GM10266 (cell line): ENCODE results near the gene MORC2.

Experiments
- DNase-seq: peaks from one replicate; pipeline ENCODE4 v3.0.0; 2012; ENCODE audit errors: extremely low spot score
- CTCF ChIP-seq: IDR thresholded peaks from 2 replicates; pipeline ENCODE4 v1.5.1; 2012; ENCODE audit warnings: mild to moderate bottlenecking, low read depth; ENCODE audit not compliant: control insufficient read depth, insufficient read depth; ENCODE audit errors: missing control alignments

Gene MORC2

GRCh38 chr22:30943368-30943767 lies 25.2 kb downstream of the MORC2 start:
- TF ChIP-seq CTCF = no peak
- DNase-seq = no peak

- no peak for DNase-seq
- TF ChIP-seq CTCF = no peak
These were observed 27.2 kb downstream of the MORC2 start for GRCh38 chr22:30941363-30941740.

GRCh38 chr22:30940685-30941362 lies 27.8 kb downstream of the MORC2 start:
- TF ChIP-seq CTCF = no peak
- DNase-seq = no peak

GRCh38 chr22:30934053-30934452 lies 34.5 kb downstream of the MORC2 start:
- TF ChIP-seq CTCF = no peak
- no peak for DNase-seq

- no peak for TF ChIP-seq CTCF
- DNase-seq = no peak
These were observed 35.1 kb downstream of the MORC2 start for GRCh38 chr22:30933457-30933856.

GRCh38 chr22:30932661-30933060 lies 35.9 kb downstream of the MORC2 start:
- no peak for DNase-seq
- no peak for TF ChIP-seq CTCF

GRCh38 chr22:30931541-30932300 lies 36.9 kb downstream of the MORC2 start:
- no peak for TF ChIP-seq CTCF
- no peak for DNase-seq
